Limb (tissue), 2 donors: Measurements from ENCODE around the gene ATOX1.
A peak's percentile ranks its signal among the peaks of the same experiment; 100 is the strongest.
"Not testable (repeated sequence)": the region's sequence is repeated elsewhere in the genome, so short reads cannot be mapped to it uniquely, and the experiment has no call there.

Experiments used
- DNase-seq, 2 donors: peaks; one replicate each; pipeline ENCODE4 v3.0.0-alpha.2; 2016; ENCODE audit errors: extremely low spot score in 2 of 2

The ATOX1 gene

GRCh38 chr5:151758430-151759241, at the start of gene ATOX1:
ATOX1 (minus strand) TSS chr5:151758631; CDS start chr5:151758551, 80 bp downstream.
- DNase-seq, result peak; percentile 88 to 93

- no peak for DNase-seq
Observed at GRCh38 chr5:151805414-151806223, 47.2 kb upstream of the ATOX1 start.

- DNase-seq, result no peak
Observed at GRCh38 chr5:151800532-151800931, 42.1 kb upstream of the ATOX1 start.

- DNase-seq, result no peak
Observed at GRCh38 chr5:151799407-151799806, 41.0 kb upstream of the ATOX1 start.

- DNase-seq, result no peak
Observed at GRCh38 chr5:151798674-151799073, 40.2 kb upstream of the ATOX1 start.

GRCh38 chr5:151795426-151795825, 37.0 kb upstream of the ATOX1 start:
- DNase-seq, result no peak

- no peak for DNase-seq
Observed at GRCh38 chr5:151793358-151793757, 34.9 kb upstream of the ATOX1 start.

- no peak for DNase-seq
Observed at GRCh38 chr5:151787817-151788216, 29.4 kb upstream of the ATOX1 start.

- DNase-seq, result no peak
Observed at GRCh38 chr5:151786468-151786867, 28.0 kb upstream of the ATOX1 start.

- no peak for DNase-seq
Observed at GRCh38 chr5:151784141-151784540, 25.7 kb upstream of the ATOX1 start.

- DNase-seq, result not testable (repeated sequence)
Observed at GRCh38 chr5:151783664-151784063, 25.2 kb upstream of the ATOX1 start.

- DNase-seq, result no peak
Observed at GRCh38 chr5:151781201-151781600, 22.8 kb upstream of the ATOX1 start.

- no peak for DNase-seq
Observed at GRCh38 chr5:151780348-151780747, 21.9 kb upstream of the ATOX1 start.

GRCh38 chr5:151779531-151780125, 21.2 kb upstream of the ATOX1 start:
- no peak for DNase-seq

GRCh38 chr5:151775025-151775606, 16.7 kb upstream of the ATOX1 start:
- DNase-seq, result no peak

GRCh38 chr5:151773951-151774350, 15.5 kb upstream of the ATOX1 start:
- no peak for DNase-seq

- DNase-seq, result no peak
Observed at GRCh38 chr5:151772846-151773561, 14.6 kb upstream of the ATOX1 start.

GRCh38 chr5:151772029-151772845, 13.8 kb upstream of the ATOX1 start:
- no peak for DNase-seq

GRCh38 chr5:151771259-151772028, 13.0 kb upstream of the ATOX1 start, which contains the start of gene G3BP1:
G3BP1 (plus strand) TSS chr5:151771954; CDS start chr5:151786621, 14,667 bp downstream.
- DNase-seq, result peak; percentile 99 to 100
